HG03060 (cell line): ENCODE data around the gene HSD17B3.
"Not testable (repeated sequence)": the region's sequence is repeated elsewhere in the genome, so short reads cannot be mapped to it uniquely, and the experiment has no call there.

Source experiments
- ATAC-seq: cut with Tn5 transposase; IDR thresholded peaks from one replicate; pipeline ENCODE4 v1.9.1; 2021; ENCODE audit warnings: low read depth, moderate number of reproducible peaks; ENCODE audit not compliant: unreplicated experiment

The HSD17B3 gene

GRCh38 chr9:96202971-96203780, 98.8 kb downstream of the HSD17B3 start:
- ATAC-seq = no peak

- ATAC-seq = no peak
Measured at GRCh38 chr9:96201140-96201539, 100.8 kb downstream of the HSD17B3 start.

DNA sequence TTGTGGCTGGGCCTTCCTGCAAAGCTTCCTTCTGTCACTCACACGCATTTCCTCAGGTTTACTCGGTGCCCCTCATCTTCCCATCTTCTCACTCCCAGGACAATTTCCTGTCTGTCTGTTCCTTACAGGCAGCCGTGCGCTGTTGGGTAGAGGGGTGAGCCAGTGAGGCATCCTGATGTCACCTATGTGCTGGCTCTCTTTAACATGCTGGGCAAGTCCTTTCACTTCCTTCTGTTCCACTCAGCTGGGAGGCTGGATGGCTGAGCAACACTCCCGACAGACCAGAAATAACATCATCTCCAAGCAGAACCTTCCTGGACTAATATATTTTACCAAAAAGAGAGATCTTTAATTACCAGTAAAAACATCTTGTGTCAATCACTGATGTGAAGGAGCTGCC, 103.0 kb downstream of the HSD17B3 start:
- no peak for ATAC-seq

GRCh38 chr9:96195541-96195940, 106.4 kb downstream of the HSD17B3 start:
- no peak for ATAC-seq

DNA sequence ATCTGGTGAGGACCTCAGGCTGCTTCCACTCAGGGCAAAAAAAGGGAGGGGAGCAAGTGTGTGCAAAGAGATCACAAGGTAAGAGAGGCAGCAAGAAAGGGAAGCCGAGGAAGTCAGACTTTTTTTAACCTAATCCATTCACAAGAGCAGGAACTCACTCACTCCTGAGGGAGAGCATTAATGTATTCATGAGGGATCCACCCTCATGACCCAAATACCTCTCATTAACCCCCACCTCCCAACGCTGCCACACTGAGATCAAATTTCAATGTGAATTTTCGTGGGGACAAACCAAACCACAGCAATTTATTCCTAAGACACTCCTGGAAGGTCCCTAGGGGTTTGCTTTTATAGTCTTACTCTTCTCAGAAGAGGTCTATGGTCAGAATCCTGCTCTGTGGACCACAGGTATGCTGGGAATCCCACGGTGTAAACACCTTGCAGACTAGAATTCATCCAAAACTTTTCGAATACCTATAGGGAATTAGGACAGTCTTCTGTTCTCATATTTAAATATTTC, 108.7 kb downstream of the HSD17B3 start:
- ATAC-seq = no peak

DNA sequence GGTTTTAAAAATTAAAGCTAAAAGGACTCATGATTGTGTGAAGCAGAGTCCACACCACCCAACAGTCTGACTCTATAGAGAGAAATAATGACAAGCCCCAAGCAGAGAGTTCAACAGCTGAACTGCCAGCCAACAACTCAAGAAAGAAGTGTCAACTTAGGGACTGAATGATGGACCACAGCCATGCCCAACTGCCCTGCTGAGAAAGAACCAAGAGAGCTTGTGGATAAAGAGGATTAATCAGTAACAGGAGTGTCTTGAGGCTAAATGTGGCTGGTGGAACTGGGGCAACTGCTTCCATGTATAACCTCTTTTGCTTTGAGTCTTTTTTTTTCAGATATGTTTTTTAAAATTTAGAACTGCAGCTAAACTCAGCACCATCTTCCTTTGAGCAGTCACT, 109.3 kb downstream of the HSD17B3 start:
- no peak for ATAC-seq

GRCh38 chr9:96189995-96190394, 112.0 kb downstream of the HSD17B3 start:
- ATAC-seq = no peak

DNA sequence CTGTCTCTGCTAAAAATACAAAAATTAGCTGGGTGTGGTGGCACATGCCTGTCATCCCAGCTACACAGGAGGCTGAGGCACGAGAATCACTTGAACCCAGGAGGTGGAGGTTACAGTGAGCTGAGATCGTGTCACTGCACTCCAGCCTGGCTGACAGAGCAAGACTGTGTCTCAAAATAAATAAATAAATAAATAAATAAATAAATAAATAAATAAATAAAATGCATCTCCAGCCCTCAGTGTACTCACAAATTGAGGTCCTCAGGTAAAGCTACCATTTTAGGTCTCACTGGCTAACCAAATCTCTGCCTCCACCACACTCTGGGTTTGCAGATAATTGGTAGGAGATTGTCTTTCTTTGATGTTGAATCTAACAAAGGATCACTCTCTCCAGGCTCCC, 112.4 kb downstream of the HSD17B3 start:
- not testable (repeated sequence) for ATAC-seq

DNA sequence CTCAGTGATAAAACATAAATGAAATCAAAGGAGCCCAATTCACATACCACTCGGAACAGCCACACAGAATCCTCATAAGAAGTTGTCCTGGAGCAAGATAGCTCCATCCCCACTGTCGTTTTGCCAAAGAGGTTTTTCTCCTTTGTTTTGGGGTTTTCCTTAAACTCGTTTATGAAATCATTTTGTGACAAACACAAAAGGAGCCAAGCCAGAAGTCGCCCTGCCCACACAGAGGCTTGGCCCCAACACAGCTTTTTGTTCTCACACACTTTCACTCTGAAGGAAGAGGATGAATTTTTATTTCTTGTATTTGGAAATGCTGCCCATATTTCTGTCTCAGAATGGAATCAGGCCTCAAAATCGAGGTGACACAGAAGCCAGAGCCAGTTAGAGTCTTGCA, 113.4 kb downstream of the HSD17B3 start:
- ATAC-seq = no peak

DNA sequence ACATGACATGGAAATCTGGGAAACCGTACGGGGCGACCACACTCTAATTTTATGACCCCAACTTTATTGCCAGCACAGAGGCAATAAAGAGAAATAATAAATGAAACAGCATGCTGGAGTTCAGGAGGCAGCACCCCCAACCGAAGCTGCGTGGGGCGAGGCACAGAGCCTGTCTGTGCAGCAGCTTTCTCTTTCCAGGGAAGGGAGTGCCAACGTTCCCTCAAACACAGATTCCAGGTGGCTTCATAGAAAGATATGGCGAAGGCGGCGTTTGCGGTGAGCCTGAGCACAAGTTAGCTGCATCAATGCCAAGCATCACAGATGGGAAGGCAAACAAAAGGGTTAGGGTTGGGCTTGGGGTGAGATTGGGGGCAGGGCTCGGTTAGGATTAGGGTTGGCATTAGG, 114.8 kb downstream of the HSD17B3 start:
- no peak for ATAC-seq

DNA sequence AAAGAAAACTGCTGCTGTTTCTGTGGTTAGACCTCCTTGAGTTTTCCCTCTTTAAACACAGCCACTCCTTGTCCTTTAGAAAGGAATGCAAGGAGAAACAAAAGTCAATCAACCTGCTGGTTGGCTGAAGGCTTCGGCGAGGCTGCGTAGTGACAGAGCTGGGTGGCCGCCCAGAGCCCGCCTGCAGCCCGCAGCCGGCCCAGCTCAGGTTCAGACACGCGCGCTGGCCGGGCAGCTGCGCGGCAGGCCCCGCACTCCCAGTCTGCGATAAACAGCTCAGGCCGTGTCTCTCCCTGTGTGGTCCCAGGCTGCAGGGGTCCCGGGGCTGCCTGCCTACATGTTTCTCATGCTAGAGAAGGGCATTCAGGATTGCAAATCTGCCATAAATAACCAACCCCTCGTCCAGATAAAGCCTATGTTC, 115.4 kb downstream of the HSD17B3 start:
- ATAC-seq = no peak

DNA sequence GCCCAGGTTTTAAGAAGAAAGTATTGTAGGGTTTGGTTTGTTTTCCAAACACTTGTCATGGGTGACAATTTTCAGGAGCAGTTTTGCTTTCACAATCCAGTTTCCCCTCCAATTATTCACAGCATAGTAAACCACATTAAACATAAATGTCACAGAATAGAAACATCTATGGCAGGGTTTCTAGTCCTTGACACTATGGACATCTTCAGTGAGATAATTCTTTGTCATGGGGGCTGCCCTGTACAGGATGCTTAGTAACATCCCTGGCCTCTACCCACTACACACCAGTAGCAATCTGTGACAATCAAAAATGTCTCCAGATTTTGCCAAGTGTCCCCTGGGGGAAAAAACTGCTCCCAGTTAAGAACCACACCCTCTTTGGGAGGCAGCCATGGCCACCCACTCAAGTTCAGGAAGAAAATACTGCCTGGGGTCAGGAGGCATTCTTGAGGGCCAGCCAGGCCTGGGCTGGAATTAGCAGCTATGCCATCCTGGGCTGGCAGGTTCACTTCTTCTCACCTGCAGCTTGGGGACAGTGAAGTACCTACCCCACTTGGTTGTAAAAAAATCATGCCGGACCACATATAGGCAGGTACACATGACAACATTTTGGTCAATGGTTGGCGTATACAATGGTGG, 116.3 kb downstream of the HSD17B3 start:
- no peak for ATAC-seq
